Nephron progenitor cell (in vitro differentiated cells): ENCODE measurements around the gene KCNG1.

Experiments
- DNase-seq: peaks from one replicate; pipeline ENCODE4 v3.0.0; 2021
- H3K27ac Mint-ChIP-seq: 2 replicates; pipeline ENCODE4 v1.8.0; 2021; ENCODE audit warnings: mild to moderate bottlenecking, moderate library complexity, mixed read lengths
- H3K27me3 Mint-ChIP-seq: 2 replicates; pipeline ENCODE4 v1.8.0; 2021; ENCODE audit warnings: mild to moderate bottlenecking, low read depth, mixed read lengths; ENCODE audit not compliant: poor library complexity
- H3K36me3 Mint-ChIP-seq: 2 replicates; pipeline ENCODE4 v1.8.0; 2021; ENCODE audit warnings: low read depth, mixed read lengths
- H3K4me1 Mint-ChIP-seq: 2 replicates; pipeline ENCODE4 v1.8.0; 2021; ENCODE audit warnings: mixed read lengths
- H3K4me3 Mint-ChIP-seq: 2 replicates; pipeline ENCODE4 v1.8.0; 2021; ENCODE audit warnings: mild to moderate bottlenecking, moderate library complexity, mixed read lengths
- H3K9me3 Mint-ChIP-seq: 2 replicates; pipeline ENCODE4 v1.8.0; 2021; ENCODE audit warnings: mild to moderate bottlenecking, moderate library complexity, mixed read lengths
- TF ChIP-seq, protein P1 (sequence below): fragments of 200-600 bp; sonication (generic); IDR thresholded peaks from 2 replicates; pipeline ENCODE4 v1.5.0; 2021; ENCODE audit warnings: antibody characterized with exemption

KCNG1 gene, protein sequence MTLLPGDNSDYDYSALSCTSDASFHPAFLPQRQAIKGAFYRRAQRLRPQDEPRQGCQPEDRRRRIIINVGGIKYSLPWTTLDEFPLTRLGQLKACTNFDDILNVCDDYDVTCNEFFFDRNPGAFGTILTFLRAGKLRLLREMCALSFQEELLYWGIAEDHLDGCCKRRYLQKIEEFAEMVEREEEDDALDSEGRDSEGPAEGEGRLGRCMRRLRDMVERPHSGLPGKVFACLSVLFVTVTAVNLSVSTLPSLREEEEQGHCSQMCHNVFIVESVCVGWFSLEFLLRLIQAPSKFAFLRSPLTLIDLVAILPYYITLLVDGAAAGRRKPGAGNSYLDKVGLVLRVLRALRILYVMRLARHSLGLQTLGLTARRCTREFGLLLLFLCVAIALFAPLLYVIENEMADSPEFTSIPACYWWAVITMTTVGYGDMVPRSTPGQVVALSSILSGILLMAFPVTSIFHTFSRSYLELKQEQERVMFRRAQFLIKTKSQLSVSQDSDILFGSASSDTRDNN

DNA sequence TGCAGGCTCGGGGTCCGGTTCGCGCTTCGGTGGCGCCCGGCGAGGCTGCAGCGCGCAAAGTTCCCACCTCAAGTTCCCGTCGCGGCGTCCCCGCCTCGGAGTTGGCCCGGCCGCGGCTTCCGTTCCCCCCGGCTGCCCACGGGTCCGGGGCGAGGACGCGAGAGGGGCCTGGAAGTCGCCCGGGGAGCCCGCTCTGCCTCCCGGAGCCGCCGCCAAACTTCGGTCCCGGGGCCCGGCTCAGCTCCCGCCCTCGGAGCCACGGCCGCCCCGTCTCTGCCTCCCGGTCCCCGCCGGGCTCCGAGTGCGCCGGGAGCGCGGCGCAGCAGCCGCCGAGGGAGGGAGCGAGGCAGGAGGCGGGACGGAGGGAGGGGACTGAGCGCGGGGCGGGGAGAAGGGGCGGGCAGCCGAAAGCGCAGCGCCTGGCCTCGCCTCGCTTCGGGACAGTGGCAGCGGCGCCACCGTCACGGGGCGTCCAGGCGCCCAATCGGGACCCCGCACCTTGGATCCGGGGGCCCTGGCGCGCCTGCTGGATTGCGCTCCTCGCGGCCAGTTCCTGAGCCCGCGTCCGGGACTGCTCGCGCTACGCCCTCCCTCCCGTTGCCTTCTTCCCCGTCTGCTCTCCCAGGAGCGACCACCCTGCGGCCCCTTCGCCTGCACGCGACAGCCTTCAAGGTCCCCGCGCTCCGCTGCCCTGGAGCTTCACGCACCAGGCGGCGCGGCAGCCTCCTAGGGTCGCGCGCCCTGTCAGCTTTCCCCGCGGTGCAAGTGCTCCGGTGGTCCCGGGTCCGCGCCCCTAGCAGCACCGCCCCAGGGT, at the start of gene KCNG1:
KCNG1 (minus strand) TSS at position 305 of the 814 bp plus-strand sequence. CDS start 12,769 bp downstream, outside the sequence.
- peak; percentile 92 for DNase-seq
- peak within 1 kb of the TSS; percentile 83 for H3K4me3 Mint-ChIP-seq

DNA sequence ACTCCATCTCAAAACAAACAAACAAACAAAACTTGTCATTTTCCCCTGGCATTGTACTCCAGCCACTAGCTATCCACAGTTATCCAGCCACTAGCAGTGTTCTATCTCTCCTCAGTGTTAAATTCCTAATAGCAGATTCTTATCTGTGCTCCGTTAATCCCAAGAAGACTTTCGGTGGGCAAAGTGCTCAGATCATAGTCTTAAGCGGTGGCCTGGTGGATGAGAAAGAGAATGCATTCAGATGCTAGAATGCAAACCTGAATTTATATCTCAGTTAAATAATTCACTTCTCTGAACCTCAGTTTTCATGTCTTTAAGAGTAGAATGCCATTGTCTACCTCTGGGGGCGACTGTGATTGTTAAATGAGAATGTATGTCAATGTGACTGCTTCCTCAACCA, 47.7 kb upstream of the KCNG1 start:
- Mint-ChIP-seq H3K27me3 (peaks cover 15% of the 10 kb centered on the region), H3K4me1 (peaks cover 23% of the 10 kb centered on the region)
- DNase-seq, result no peak

More for the DNA sequence above, at the start of gene KCNG1:
- TF ChIP-seq, protein P1, sequence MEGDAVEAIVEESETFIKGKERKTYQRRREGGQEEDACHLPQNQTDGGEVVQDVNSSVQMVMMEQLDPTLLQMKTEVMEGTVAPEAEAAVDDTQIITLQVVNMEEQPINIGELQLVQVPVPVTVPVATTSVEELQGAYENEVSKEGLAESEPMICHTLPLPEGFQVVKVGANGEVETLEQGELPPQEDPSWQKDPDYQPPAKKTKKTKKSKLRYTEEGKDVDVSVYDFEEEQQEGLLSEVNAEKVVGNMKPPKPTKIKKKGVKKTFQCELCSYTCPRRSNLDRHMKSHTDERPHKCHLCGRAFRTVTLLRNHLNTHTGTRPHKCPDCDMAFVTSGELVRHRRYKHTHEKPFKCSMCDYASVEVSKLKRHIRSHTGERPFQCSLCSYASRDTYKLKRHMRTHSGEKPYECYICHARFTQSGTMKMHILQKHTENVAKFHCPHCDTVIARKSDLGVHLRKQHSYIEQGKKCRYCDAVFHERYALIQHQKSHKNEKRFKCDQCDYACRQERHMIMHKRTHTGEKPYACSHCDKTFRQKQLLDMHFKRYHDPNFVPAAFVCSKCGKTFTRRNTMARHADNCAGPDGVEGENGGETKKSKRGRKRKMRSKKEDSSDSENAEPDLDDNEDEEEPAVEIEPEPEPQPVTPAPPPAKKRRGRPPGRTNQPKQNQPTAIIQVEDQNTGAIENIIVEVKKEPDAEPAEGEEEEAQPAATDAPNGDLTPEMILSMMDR, result no peak
- Mint-ChIP-seq H3K27ac (no peak within 1 kb of the TSS), H3K4me1 (peaks cover 74% of the 10 kb centered on the region), H3K27me3 (peaks cover 12% of the 10 kb centered on the region), H3K9me3 (no peaks in the 10 kb centered on the region), H3K36me3 (peaks cover 13% of the 10 kb centered on the region)

DNA sequence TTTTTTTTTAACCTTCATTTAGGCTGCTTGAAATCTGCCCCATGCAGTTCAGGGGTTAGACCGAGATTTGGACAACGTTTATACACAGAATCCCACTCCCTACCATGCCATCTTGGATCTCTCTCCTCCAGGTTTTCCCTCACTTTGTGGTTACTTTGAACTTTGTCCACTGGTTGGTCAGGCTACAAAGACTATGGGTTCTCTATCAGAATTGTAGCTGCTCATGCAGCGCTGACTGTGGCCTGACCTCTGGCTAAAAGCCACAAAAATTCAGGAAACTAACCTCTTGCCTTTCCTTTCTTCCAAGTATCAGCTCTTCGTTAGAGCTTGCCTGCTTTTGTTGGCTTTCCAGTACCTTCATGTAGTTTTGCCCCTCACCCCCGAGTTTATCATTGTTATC, 44.9 kb upstream of the KCNG1 start:
- DNase-seq, result no peak
- Mint-ChIP-seq H3K27me3 (peaks cover 6% of the 10 kb centered on the region), H3K27ac (no peak overlapping the region), H3K4me3 (no peak overlapping the region), H3K4me1 (peaks cover 21% of the 10 kb centered on the region), H3K9me3 (no peaks in the 10 kb centered on the region), H3K36me3 (no peaks in the 10 kb centered on the region)
- TF ChIP-seq, protein P1, result no peak

More for the DNA sequence above, 47.7 kb upstream of the KCNG1 start:
- H3K27ac Mint-ChIP-seq, result peak overlapping the region; percentile 23
- TF ChIP-seq, protein P1, result no peak
- no peaks in the 10 kb centered on the region for H3K36me3 Mint-ChIP-seq
- peaks cover 3% of the 10 kb centered on the region for H3K9me3 Mint-ChIP-seq
- H3K4me3 Mint-ChIP-seq, result no peak overlapping the region

DNA sequence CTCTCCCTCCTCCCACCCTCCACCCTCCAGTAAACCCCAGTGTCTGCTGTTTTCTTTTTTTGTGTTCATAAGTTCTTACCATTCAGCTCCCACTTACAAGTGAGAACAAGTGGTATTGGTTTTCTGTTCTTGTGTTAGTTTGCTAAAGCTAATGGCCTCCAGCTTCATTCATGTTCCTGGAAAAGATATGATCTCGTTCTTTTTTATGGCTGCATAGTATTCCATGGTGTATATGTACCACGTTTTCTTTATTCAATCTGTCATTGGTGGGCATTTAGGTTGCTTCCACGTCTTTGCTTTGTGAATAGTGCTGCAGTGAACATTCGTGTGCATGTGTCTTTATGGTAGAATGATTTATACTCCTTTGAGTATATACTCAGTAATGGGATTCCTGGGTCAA, 42.7 kb upstream of the KCNG1 start:
- peaks cover 21% of the 10 kb centered on the region for H3K4me1 Mint-ChIP-seq
- TF ChIP-seq, protein P1, result no peak
- no peaks in the 10 kb centered on the region for H3K36me3 Mint-ChIP-seq
- no peak for DNase-seq
- no peak overlapping the region for H3K27ac Mint-ChIP-seq
- H3K27me3 Mint-ChIP-seq, result peaks cover 9% of the 10 kb centered on the region
- no peaks in the 10 kb centered on the region for H3K9me3 Mint-ChIP-seq
- H3K4me3 Mint-ChIP-seq, result no peak overlapping the region

DNA sequence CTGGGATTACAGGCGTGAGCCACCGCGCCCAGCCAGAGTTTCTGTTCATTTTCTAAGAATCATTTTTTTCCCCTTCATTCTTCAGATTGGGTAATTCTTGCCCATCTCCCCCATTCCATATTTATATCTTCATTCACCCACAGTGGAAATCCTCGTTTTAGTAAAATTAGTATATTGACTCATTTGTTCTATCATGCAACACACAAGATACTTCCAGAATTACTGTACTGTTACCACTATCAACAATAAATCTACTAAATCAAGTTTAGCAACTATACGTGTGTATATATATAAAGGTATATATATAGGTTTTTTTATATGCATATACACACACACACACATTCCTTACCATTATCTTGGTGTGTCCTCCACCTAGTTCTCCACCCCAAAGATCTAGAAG, 41.2 kb upstream of the KCNG1 start:
- no peak overlapping the region for H3K27ac Mint-ChIP-seq
- no peaks in the 10 kb centered on the region for H3K9me3 Mint-ChIP-seq

More for the DNA sequence above, 41.2 kb upstream of the KCNG1 start:
- TF ChIP-seq, protein P1, result no peak
- Mint-ChIP-seq H3K36me3 (no peaks in the 10 kb centered on the region), H3K4me3 (no peak overlapping the region), H3K4me1 (peaks cover 35% of the 10 kb centered on the region), H3K27me3 (peaks cover 12% of the 10 kb centered on the region)
- DNase-seq, result no peak
